Kidney capillary endothelial cell (primary cell): ENCODE results near the gene ITGAE.

Experiments
- DNase-seq: peaks from one replicate; pipeline ENCODE4 v3.0.0-alpha.2; 2018; ENCODE audit warnings: low spot score

Gene ITGAE

DNA sequence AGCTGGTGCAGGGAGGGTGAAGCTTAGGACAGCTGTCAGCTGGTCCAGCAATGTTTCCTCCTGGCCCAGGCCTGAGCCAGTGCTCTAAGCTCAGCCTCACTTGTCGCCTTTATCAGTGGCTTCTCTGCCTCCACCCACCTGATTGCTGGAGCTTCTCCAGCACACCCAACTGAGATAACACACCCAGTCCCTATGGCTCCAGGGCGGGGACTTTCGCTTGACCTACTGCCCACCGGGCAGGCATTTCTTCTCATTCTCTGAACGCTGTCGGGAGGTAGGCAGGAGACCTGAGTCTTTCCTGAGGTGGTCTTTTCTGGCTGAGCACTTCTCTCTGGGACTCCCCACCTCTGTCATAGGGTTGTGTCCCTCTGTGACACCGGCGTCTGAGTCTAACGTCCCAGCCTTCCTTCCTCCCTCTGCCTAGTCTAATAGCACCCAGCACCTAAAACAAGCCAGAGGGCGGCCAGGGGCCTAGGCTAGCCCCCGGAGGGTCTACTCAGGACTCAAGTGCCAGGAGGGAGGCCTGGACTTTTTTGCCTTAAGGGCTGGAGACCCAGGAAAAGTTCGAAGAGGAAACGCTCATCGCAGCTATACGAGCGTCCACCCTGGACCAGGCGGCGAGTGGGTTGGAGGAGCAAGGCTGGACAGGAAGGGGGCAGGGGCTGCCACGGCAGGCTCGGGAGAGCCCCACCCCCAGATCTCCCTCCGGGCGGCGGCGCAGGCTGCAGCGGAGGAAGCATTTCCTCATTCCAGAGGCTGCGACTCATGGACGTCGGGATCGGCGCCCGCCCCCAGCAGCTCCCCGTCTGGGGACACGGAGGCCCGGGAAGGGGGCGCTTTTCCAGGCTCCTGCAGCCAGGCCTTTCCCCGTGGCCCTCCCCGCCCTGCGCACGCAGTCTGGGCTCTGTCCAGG is 133.4 kb downstream of the ITGAE start:
- DNase-seq, result peak; percentile 79

DNA sequence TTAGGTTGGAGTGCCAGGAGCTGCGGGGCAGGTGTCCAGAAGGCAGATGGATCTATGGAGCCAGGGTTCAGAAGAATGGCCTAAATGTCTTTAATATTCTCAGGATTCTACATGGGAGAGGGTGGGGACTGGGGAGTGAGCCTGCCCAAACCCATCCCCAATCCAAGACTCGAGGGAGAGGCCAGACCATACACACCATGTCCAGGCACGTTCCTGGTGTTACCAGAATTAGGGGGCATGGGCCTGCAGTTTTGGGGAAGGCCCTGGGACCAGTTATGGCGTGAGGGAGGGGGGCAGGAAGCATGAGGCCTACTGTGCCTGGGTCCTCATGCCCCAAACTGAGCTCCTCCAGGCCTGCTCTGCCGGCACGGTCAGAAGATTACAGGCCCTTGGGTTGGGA is 134.5 kb downstream of the ITGAE start:
- DNase-seq, result no peak

DNA sequence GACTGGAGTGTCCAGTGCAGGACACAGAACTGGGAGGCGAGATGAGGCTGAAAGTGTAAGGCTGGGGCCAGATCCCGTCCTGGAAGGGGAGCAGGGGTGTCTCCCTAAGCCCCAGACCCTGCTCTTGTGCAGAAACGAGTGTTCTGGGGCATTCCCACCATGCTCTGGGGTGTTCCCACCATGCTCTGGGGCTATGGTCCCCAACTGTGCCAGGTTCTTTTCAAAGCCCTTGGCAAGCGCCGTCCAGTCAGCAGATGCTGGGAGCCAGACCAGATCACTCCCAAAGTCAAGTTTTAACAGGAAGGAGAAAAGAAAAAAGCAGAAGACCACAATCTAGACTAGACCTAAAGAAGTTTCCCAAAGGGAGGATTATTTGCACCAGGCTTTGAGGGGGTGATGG is 135.2 kb downstream of the ITGAE start:
- no peak for DNase-seq
